HG03039 (cell line): ENCODE data around the gene APCDD1.

Experiments
- ATAC-seq: cut with Tn5 transposase; IDR thresholded peaks from one replicate; pipeline ENCODE4 v1.9.1; 2021; ENCODE audit warnings: mild to moderate bottlenecking, moderate library complexity; ENCODE audit not compliant: unreplicated experiment

APCDD1 gene

DNA sequence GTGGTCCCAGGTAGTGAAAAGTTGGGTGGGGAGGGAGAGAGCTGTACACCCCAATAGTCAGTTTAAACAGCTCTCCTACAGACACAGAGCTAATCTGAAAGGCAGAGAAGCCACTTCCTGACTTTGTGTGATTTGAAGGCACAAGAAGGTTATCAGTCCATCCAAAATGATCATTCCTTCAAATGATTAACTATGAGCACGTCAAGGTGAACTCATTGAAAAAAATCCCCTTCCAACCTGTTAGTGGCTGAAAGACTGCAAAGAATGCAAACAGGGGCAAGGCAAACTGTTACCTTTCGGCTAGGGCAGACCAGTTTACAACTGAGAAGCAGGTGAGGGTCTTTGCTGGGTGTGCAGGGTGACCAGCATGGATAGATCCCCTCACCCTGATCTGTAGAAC is 22.8 kb upstream of the APCDD1 start:
- ATAC-seq = no peak

DNA sequence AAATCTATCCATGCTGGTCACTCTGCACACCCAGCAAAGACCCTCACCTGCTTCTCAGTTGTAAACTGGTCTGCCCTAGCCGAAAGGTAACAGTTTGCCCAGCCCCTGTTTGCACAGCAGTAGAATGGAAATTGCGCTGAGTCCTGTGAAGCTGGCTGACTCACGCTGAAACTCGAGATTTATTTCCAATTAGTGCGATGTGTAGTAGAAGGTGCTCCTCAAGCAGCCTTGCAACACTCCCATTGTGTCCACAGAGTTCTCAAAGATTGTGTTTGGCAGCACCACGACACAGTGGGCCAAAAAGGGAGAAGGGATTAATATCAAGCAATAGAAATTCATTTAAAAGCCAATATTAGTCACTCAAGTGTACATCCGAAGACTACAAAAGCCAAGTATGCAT is 21.7 kb upstream of the APCDD1 start:
- no peak for ATAC-seq

DNA sequence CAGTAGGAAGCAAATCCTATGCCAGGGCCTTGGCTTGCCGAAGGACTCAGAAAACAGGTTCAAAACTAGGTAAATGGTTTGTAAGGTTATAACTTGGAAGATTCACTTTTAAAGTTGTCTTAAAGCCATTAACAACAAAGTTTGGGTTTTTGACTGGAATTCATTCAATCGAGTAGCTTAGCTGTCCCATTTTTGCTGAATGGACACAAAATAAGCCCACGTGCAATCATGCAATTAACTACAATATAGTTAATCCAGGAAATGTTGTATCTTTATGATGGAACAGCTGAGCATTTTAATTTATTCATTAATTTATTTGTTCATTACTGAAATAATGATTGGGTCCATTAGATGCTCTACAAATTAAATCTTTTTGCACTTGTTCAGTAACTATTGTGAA is 18.3 kb upstream of the APCDD1 start:
- no peak for ATAC-seq

DNA sequence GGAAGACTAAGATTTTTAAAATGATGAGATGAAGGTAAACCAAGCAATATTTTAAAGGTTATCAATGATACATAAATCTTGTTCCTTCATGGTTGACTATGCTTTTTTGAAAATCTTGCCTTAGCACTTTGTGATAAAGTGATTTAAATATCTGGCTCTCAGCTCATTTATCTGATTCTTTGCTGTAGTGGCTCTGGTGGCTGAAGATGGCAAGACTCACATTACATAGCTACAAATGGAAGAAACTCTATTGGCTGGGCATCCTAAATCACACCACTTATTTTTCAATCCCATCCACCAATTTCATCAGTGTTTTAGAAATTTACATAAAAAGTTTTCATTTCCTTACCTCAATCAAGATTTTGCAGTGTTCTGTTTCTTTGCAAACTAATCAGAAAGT is 16.6 kb upstream of the APCDD1 start:
- no peak for ATAC-seq

DNA sequence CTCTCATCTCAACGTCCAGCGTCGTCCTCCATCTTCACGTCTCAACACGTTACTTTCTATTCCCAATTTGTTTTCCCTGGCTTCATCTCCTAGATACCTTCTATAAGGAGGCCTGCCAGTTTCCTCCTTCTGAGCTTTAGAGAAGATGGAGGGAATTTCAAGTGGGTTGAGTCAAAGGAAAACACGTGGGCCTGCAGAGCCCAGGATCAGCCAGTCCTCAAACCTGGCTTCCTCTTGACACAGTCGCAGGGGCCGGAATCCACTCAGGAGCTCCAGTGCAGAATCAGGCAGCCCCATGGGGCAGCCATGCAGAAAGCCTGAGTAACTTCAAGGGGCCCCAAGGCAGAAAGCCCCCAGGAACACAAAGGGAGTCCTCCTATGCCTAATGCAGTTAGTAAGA is 14.5 kb upstream of the APCDD1 start:
- ATAC-seq = no peak

DNA sequence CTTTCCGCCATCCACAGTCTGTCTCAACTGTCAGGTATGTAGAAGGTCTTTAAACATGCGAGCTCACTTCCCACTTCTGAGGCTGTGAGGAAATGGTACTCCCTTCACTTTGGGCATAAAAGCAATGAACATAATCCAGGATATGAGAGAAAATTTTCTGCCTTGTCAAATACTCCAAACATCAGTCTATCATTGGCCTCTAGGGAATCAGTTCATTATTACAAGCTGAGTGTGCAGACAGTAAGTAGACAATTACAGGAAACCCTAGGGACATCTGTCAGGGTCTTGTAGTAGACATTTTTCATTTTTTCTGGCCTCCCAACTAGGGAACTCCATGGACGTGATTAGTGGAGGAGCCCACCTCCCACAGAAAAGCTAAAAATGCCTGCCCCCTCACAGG is 13.6 kb upstream of the APCDD1 start:
- ATAC-seq = no peak

DNA sequence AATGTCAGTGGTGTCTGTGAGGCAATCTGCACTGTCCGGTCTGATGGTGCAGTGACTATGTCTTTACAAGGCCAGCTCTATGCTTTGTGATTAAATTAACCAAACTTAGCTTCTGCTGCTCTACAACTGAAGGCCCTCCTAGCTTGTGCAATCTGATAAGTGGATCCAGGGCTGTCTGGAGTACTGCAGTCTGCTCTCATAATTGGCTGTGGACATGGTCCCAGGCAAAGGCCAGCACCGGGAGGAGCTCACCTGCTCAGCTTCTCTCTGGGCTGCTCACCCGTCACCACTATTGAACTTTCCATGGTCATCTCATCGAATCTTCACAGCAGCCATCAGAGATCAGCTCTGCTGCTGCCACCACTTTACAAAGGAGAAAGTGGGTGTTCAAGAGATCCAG is 13.0 kb upstream of the APCDD1 start:
- no peak for ATAC-seq

DNA sequence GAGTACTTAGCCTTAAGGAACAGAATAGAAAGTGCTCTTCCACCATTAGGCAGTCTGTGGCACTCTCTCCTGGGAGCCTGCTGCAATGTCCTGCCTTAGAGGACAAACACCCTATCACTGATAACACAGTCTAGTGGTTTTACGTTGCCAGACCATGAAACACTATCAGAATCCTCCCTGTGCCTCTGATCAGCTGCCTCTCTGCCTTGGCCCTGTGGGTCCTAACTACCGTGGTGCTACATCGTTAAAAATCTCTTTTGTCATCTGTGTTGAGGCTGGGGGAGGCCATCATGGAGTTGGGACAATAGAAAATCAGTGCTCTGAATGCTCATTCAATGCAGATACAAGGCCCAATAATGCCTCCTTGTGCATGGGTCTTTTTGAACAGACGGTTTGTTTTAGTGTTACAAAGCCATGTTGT is 11.9 kb upstream of the APCDD1 start:
- no peak for ATAC-seq

DNA sequence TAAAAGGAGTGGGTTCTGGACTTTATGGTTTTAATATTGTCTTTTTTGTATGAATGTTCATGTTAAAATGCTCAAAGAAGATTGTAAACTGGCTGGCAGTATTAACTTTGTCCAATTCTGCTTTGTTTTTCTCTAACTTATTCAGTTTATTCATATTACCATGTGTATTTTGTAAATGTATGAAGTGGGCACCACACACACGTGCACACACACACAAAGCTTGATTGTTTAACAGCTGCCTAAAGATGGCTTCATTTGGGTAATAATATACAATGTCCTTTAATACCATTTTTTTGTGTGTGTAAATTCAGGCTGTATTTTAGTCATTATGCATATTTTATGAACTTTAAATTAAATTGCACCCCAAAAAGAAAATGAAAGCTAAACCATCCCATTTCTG is 11.4 kb upstream of the APCDD1 start:
- ATAC-seq = no peak

DNA sequence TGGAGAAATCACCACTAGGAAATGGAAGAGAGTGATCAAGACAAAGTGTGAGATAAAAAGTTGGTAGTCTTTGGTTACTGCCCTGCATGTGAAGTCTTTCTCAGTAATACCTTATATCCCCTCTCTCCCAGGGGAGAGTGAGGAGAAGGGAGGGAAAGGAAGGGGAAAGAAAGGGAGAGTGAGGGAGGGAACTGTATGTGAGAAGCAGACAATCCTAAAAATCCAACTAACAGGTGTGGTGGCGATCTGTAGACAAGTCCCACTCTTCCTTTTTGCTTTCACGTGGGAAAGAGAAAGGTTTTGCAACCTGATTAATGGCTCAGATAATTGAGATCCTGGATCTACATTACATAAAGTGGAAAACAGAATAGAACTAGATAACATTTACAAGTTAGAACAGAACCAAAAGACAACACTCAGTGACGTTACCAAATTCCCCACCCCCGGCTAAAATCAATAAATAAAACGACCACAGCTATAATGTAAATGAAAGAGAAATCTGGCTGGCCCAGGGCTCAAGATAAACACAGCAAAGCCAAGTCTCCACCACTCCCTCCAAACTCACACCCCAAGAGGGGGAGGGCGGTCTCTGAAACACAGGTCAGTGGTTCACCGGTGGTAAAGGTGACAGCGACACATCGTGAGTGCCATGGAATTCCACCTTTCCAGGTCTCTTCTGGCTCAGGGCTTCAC is 10.0 kb upstream of the APCDD1 start:
- no peak for ATAC-seq

DNA sequence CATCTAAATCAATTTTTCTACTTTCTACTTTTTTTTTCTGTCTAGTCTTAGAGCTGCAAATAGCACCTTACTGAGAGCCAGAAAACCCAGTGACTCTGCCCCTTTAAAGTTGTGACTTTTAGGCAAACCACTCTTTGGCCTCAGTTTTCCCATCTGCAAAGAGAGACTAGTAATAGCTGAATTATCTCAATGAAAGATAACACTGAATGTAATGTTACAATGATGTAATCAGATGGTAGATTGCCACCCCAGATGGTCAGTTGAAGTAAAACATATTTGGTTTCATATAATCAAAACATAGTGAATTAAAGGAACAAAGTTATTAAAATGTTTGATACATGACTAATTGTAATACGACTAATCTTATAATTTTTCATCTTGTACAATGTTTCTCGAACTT is 5.0 kb upstream of the APCDD1 start:
- ATAC-seq = no peak

DNA sequence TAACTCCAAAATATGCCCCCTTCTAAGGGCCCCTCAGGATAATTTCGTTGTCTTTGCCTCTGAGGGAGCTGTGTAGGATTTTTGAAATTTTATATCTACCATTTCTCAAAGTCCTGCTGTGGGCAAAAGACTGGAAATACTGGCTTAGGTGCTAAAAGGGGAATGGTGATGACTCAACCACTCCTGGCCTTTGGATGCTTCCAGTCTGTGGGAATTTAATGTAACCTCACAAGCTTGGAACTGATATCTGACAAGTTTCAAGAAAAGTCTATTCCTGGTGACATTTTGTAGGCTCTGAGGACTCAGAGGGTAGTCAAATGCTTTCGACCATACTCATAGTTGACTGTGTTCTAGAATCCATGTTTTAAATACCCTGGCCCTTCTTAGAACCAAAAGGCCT is 3.4 kb upstream of the APCDD1 start:
- ATAC-seq = no peak

DNA sequence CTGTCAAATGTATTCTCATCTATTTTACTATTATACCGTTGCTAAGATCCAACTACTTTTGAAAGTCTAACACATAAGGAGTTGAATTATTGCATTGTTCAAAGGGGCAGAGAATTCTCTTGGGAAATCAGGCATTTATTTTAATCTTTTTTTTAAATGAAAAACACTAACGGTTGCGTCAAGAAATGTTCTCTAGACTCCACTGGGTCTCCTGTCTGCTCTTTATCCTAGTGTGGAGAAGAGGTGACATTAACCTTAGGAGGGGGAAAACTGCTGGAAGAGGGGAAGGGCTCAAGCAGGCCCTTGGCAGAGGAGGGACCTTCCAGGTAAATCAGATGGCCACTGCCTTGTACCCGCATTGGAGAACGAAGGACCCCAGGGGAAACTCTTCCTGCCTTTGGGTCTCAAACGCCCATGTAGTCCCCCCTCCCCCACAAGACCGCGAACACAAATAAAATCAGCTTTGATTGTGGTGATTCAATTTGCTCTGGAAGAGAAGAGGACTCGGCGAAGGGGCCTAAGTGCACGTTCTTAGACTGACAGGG is 1.1 kb upstream of the APCDD1 start:
- no peak for ATAC-seq

DNA sequence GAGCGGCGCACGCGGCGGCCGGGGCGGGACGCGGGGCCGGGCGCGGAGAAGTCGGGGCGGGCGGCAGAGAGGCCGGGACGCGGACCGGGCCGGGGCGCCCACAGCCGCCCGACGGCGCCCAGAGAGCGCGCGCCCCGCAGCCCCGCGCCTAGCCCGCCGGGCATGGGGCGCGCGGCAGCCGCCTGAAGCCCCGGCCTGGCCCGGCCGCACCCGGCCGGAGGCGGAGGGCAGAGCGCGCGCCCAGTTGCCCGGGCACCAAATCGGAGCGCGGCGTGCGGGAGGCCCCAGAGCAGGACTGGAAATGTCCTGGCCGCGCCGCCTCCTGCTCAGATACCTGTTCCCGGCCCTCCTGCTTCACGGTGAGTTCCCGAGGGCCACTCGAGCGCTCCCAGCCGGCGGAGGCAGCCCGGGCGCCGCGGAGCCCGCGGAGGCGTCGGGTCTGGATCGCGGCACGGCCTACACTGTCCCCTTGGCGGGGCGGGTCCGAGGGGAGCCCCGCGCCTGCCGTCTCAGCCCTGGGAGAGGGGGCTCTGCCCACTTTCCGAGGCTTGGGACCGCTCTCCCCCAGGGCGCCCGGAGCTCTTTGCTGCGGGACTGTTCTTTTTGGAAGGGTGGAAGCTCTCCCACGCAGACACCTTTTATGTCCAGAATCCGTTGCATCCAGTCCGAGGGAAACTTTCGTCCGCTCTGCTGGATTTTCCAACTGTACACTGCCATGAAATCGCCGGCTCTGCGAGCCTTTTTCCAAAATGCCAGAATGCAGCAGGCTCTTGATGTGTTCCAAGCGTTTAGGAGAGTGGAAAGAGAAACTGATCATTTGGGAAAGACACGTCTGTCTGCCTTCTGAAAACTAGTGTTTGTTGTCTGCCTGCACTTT is 484 bp downstream of the APCDD1 start:
- no peak for ATAC-seq

DNA sequence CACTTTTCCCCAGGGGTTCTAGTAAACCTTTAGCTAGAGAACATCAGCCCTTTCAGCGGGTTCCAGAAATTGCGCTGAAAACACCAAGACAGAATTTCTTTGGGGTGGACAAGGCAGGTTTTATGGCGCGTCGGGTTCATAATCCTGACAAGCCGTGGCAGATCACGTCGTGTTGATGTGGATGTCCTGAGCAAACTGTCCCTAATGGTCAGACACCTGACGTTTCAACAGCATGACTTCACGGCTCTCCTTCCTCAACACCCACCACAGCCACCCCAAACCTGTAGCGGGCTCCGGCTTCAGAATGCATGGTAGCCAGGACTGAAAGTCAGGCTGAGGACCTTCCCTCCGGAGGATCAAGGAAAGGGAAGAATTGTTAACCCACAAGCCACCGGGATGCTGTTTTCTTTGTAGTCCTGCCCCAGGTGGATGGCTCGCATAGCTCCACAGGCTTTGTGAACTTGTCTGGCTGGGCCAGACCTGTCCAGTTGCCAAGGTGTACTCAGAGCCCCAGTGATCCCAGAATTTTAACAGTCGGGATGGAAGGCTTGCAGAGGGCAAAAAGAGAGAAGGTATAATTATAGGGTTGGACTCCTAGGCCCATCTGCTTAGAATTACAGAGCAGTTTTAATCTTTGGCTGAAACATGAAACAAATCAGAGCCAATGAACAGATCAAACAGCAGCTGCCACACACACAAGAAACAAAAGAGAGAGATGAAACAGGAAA is 1.5 kb downstream of the APCDD1 start:
- ATAC-seq = no peak

DNA sequence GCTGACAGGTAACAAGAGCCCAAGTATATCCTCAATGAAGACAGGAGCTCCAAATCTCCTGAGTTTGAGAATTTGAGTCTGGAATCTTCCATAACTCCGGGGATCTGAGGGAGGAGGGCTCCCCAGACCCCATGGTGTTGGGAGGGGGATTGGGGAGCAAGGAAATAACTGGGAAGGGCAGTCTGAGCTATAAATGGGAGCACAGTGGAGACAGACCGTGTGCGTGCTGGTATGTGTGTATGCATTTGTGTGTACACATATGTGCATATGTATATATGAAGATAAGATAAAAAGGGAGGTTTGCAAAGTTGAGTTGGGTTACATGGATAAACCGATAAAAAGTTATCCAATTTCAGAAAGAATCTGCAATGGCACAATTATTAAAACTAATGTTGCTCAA is 2.3 kb downstream of the APCDD1 start:
- no peak for ATAC-seq

DNA sequence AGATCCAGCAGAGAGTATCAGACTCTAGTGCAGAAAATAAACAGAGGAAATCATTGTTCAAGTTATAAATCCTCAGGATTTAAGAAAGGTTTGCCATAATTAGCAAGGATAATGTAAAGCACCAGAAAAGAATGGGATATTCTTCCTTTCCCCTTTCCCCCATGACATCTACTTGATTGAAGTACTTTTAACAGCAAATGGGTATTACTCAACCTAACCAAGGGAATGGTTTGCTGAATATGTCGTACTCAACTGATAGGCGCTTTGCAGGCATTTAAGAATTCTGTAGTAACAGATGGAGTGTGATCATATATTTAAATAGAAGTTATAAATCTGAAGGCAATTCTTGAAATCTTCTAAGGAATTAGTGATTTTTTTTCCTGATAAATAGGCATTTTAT is 2.7 kb downstream of the APCDD1 start:
- no peak for ATAC-seq

DNA sequence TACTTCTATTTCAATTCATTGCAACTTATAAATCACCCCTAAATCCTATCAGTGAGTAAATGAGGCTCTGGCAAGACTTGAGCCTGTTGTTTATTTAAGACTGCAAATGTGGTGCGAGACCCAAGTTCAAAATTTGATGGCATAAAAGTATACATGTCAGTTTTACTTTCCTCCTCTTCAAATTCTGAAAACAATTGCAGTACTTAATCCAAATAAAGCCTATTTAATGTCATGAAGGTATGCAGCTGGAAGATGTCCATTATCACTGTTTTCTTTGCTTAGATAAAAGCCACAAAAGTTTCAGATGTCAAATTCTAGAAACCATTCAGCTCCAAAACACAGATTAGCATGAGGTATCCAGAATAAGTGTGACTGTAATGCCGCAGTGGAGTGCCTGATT is 3.3 kb downstream of the APCDD1 start:
- ATAC-seq = no peak

DNA sequence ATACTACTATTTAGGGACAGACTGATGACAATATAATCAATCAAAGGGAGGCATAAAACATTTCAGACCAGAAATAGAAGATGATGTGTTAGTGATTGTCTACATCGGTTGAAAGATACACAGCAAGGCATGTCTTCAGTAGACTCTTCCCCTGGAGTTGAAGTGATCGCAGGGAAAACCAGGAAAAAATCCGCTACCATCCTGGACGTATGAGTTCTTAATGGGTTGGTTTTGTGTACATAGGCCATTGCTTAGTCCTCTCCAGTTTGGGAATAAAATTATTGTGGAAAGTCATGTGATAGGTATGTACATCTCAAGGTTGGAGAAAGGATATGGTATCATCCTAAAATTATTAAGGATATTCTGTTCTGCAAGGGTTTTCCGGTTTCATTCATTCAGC is 4.3 kb downstream of the APCDD1 start:
- no peak for ATAC-seq

DNA sequence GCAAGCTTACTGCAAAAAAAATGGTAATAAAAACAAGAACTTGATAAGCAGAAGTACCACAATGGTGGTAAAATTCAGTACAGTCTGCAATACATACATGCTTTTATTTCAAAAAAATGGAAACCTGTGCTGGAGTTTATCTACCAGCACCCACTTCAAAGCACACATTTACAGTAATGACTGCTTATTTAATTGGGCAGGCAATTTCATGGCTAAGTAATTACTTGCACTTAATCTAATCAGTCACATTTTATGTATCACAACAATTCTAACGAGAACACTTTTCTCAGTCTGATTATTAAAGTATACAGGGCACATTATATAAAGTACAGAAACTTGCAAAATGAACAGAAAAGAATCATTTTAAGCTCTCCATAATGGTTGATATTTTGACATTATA is 5.2 kb downstream of the APCDD1 start:
- no peak for ATAC-seq

DNA sequence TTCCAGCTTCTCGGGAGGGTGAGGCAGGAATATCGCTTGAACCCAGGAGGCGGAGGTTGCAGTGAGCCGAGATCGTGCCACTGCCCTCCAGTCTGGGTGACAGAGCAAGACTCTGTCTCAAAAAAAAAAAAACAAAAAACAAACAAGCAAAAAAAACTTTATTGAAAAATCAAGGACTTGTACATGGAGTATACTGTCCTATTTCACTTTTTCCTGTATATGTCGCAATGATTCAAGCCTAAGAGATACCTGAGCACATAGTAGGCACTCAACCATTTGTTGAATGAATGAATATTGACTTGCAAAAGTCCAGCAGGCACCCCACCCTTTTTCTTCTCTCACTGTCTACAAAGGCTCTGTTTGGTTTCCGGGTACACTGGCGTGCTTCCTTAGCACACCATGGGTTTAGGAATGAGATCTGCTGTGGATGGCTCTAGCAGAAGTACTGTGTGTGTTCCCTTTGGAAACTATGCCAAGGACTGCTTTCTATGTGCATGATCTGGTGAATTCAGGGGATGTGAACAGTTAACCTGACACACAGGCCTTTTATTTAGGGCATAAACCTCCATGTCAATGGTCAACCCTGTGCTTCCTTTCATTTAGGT is 6.1 kb downstream of the APCDD1 start:
- no peak for ATAC-seq
